Keratinocyte (primary cell): ENCODE data around the gene RASD2. TPM values are rescaled to one million over a fixed set of nuclear protein-coding genes. Genes with fewer than 3 reads are reported as not detected.
"Not testable (repeated sequence)": the region's sequence is repeated elsewhere in the genome, so short reads cannot be mapped to it uniquely, and the experiment has no call there.

ENCODE experiments used
- DNase-seq: peaks from one replicate; pipeline ENCODE4 v3.0.0-alpha.2; 2011; ENCODE audit warnings: low read depth, missing footprints, low spot score
- FAIRE-seq: peaks from 2 replicates; lab custom pipeline; 2011; peaks lifted over from hg19 to GRCh38; lab: Jason Lieb, UNC
- H2AFZ ChIP-seq: 2 replicates; pipeline ENCODE4 v1.6.0; 2012; ENCODE audit warnings: low read length, control low read depth, inconsistent platforms; ENCODE audit not compliant: control insufficient read depth
- H3K27ac ChIP-seq: 2 replicates; pipeline ENCODE4 v1.5.1; 2011; ENCODE audit warnings: low read length; ENCODE audit not compliant: control insufficient read depth, insufficient read depth
- H3K27me3 ChIP-seq: 3 replicates; pipeline ENCODE4 v1.6.0; 2011; ENCODE audit warnings: low read length; ENCODE audit not compliant: control insufficient read depth, insufficient read depth; ENCODE audit errors: extremely low read depth
- H3K36me3 ChIP-seq, 2 experiments: 2 replicates in 1 of 2; 3 replicates in 1 of 2; pipeline ENCODE4 v1.5.1; 2011; ENCODE audit warnings: low read length in 2 of 2, mild to moderate bottlenecking in 1 of 2; ENCODE audit not compliant: control insufficient read depth in 2 of 2, insufficient read depth in 2 of 2; ENCODE audit errors: extremely low read depth in 1 of 2
- H3K4me1 ChIP-seq: 3 replicates; pipeline ENCODE4 v1.5.1; 2011; ENCODE audit warnings: low read length; ENCODE audit not compliant: control insufficient read depth, insufficient read depth; ENCODE audit errors: extremely low read depth
- H3K4me2 ChIP-seq: 3 replicates; pipeline ENCODE4 v1.6.0; 2011; ENCODE audit warnings: low read depth, low read length; ENCODE audit not compliant: control insufficient read depth, insufficient read depth; ENCODE audit errors: extremely low read depth
- H3K4me3 ChIP-seq, 3 experiments: fragments of 200-600 bp in 1 of 3; sonication (generic) in 1 of 3; 2 replicates in 2 of 3; 3 replicates in 1 of 3; pipeline ENCODE4 v1.5.1; 2011 to 2016; ENCODE audit warnings: low read length in 3 of 3, mild to moderate bottlenecking in 3 of 3, control low read depth in 2 of 3, inconsistent platforms in 1 of 3, low read depth in 1 of 3, mixed read lengths in 1 of 3, mixed run types in 1 of 3, moderate library complexity in 1 of 3; ENCODE audit not compliant: control insufficient read depth in 2 of 3, insufficient read depth in 2 of 3; ENCODE audit errors: extremely low read depth in 1 of 3
- H3K79me2 ChIP-seq: 2 replicates; pipeline ENCODE4 v1.6.0; 2012; ENCODE audit warnings: low read length; ENCODE audit not compliant: control insufficient read depth, insufficient read depth
- H3K9ac ChIP-seq: 3 replicates; pipeline ENCODE4 v1.6.0; 2011; ENCODE audit warnings: low read length; ENCODE audit not compliant: control insufficient read depth, insufficient read depth; ENCODE audit errors: extremely low read depth
- H3K9me1 ChIP-seq: 3 replicates; pipeline ENCODE4 v1.6.0; 2011; ENCODE audit warnings: low read length; ENCODE audit not compliant: control insufficient read depth, insufficient read depth; ENCODE audit errors: extremely low read depth
- H3K9me3 ChIP-seq: 2 replicates; pipeline ENCODE4 v1.5.1; 2012; ENCODE audit warnings: low read depth, low read length; ENCODE audit not compliant: control insufficient read depth
- H4K20me1 ChIP-seq: 3 replicates; pipeline ENCODE4 v1.6.0; 2011; ENCODE audit warnings: low read length; ENCODE audit not compliant: control insufficient read depth, insufficient read depth; ENCODE audit errors: extremely low read depth
- CTCF ChIP-seq, 3 experiments: IDR thresholded peaks in 1 of 3; conservative IDR thresholded peaks in 1 of 3; optimal IDR thresholded peaks in 1 of 3; 2 replicates in 2 of 3; 3 replicates in 1 of 3; pipeline versions ENCODE3 to v1.5.1; 2011; ENCODE audit warnings: low read length in 3 of 3, mild to moderate bottlenecking in 3 of 3, moderate library complexity in 2 of 3, control low read depth in 1 of 3, inconsistent platforms in 1 of 3; ENCODE audit not compliant: insufficient read depth in 2 of 3; ENCODE audit errors: extremely low read depth in 1 of 3
- EZH2 ChIP-seq: IDR thresholded peaks from one replicate; pipeline ENCODE4 v1.6.1; 2012; ENCODE audit warnings: inconsistent platforms, mild to moderate bottlenecking, low read length, moderate library complexity
- dilution Hi-C: fragments of 300-500 bp; cut with MboI; formaldehyde crosslinking; loops from one replicate; pipeline ENCODE4 v1.7.0; 2020; ENCODE audit warnings: low sequenced_read_pairs; ENCODE audit not compliant: extremely low pct_ligation_motif_present
- polyA minus RNA-seq, 3 experiments: library from RNA; depleted of rRNA, polyadenylated mRNA; stranded (reverse); fragments of >200 nt; gene quantifications; 1 replicate in 1 of 3; 2 replicates in 1 of 3; 3 replicates in 1 of 3; pipeline ENCODE4 v1.2.3, GENCODE V29; 2011
- polyA plus RNA-seq, 5 experiments: library from polyadenylated mRNA; depleted of rRNA in 3 of 5; stranded (reverse) in 3 of 5; stranded (forward) in 1 of 5; unstranded in 1 of 5; fragments of >200 nt; gene quantifications; 1 replicate in 1 of 5; 2 replicates in 3 of 5; 3 replicates in 1 of 5; pipeline versions ENCODE4 v1.2.1 to v1.2.3, GENCODE V29; 2011 to 2012; ENCODE audit warnings: missing spikeins in 2 of 5, low read depth in 1 of 5, low replicate concordance in 1 of 5

Gene RASD2
- polyA plus RNA-seq (0.01 to 0.03 TPM in 2 of 3 replicates, not detected in the other), polyA minus RNA-seq (0.13 TPM in 1 of 3 replicates, not detected in the others)
- polyA plus RNA-seq (2011; ENCODE audit: low read depth) = not detected
- not detected in 2 replicates for polyA plus RNA-seq (2011; cell fraction: cytosol; rRNA removed)
- 0.05 TPM in 1 of 2 replicates, not detected in the other for polyA plus RNA-seq (2011; cell fraction: nucleus; rRNA removed)
- 0.21 TPM in 1 of 2 replicates, not detected in the other for polyA plus RNA-seq (2012; ENCODE audit: low replicate concordance)
- polyA minus RNA-seq (2011; cell fraction: cytosol; rRNA and poly(A)+ RNA removed) = not detected
- not detected in 2 replicates for polyA minus RNA-seq (2011; cell fraction: nucleus; rRNA and poly(A)+ RNA removed)

GRCh38 chr22:35540595-35541253 lies at the start of gene RASD2:
RASD2 (plus strand) TSS chr22:35540831; CDS start chr22:35546810, 5,979 bp downstream.
- H3K9me3 ChIP-seq = no peaks in the 10 kb centered on the region
- peak within 1 kb of the TSS; percentile 62 for H2AFZ ChIP-seq
- no peaks in the 10 kb centered on the region for H3K79me2 ChIP-seq
- dilution Hi-C loops = no loop called here
- peak within 1 kb of the TSS; percentile 56 for H3K9ac ChIP-seq
- peaks cover 7% of the 10 kb centered on the region for H3K4me1 ChIP-seq
- peak within 1 kb of the TSS; percentile 36 to 73 (median 65) for H3K4me3 ChIP-seq
- no peak within 1 kb of the TSS for H3K27ac ChIP-seq
- peaks cover 6% of the 10 kb centered on the region for H4K20me1 ChIP-seq
- no peaks in the 10 kb centered on the region for H3K36me3 ChIP-seq
- no peak for TF ChIP-seq CTCF (optimal IDR thresholded peaks at IDR 0.05 in 1 of 3, IDR thresholded peaks at IDR 0.05 in 1 of 3, conservative IDR thresholded peaks at IDR 0.05 in 1 of 3; ENCODE audit: extremely low read depth in 1 of 3, insufficient read depth in 2 of 3, low read length in 3 of 3)
- peak; percentile 60 for TF ChIP-seq EZH2
- FAIRE-seq (no peak), DNase-seq (no peak)
- peak within 1 kb of the TSS; percentile 82 for H3K4me2 ChIP-seq
- H3K27me3 ChIP-seq = peaks cover 37% of the 10 kb centered on the region
- no peaks in the 10 kb centered on the region for H3K9me1 ChIP-seq

DNA sequence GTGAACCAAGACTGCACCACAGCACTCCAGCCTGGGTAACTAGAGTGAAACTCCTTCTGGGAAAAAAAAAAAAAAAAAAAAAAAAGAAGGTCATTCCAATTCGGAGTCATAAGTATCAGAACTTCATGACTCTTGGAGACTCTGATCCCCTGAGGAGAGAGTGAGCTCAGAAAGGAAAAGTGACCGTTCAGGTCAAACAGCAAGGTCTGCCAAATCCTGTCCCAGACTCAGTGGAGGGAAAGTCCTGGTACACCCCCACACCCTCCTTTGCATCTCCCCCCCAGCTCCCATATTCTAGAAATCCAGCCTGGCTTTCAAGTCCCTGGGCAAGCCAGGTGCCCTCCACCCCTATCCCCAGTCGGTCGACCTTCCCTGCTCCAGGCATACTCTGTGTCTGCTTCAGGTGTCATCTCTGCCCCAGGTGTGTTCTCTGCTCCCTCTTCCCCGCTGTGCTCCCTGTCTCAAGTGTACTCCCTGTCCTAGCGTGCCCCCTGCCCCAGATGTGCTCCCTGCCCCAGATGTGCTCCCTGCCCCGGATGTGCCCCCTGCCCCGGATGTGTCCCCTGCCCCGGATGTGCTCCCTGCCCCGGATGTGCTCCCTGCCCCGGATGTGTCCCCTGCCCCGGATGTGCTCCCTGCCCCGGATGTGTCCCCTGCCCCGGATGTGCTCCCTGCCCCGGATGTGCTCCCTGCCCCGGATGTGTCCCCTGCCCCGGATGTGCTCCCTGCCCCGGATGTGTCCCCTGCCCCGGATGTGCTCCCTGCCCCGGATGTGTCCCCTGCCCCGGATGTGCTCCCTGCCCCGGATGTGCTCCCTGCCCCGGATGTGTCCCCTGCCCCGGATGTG lies 49.3 kb upstream of the RASD2 start:
- DNase-seq, H3K36me3 ChIP-seq, H3K4me3 ChIP-seq, H3K9me3 ChIP-seq, H3K4me1 ChIP-seq, H3K4me2 ChIP-seq, H3K27ac ChIP-seq, FAIRE-seq, H3K9me1 ChIP-seq, H2AFZ ChIP-seq, H4K20me1 ChIP-seq, H3K9ac ChIP-seq, dilution Hi-C loops, H3K79me2 ChIP-seq: not testable (repeated sequence)
- H3K27me3 ChIP-seq = peaks cover 17% of the 10 kb centered on the region
